BJ (cell line): ENCODE data around the gene CAMKK1. TPM values are rescaled to one million over a fixed set of nuclear protein-coding genes. Genes with fewer than 3 reads are reported as not detected.

Source experiments
- CTCF ChIA-PET: fragments of 350-600 bp; formaldehyde crosslinking; extraction: SDS; loops from one replicate; lab custom pipeline; 2021; ENCODE audit warnings: antibody characterized with exemption, inconsistent platforms; lab: Yijun Ruan, JAX
- POLR2A ChIA-PET: fragments of 300-600 bp; sonication (Branson Sonifier 250); formaldehyde crosslinking; extraction: SDS; loops from one replicate; lab custom pipeline; 2021; ENCODE audit warnings: antibody characterized with exemption; lab: Charles Lee
- DNase-seq: peaks from one replicate; pipeline ENCODE4 v3.0.0-alpha.2; 2011; ENCODE audit warnings: low read depth
- H3K27me3 ChIP-seq: 2 replicates; pipeline ENCODE4 v1.6.0; 2011; ENCODE audit warnings: low read length; ENCODE audit not compliant: control insufficient read depth, insufficient read depth
- H3K36me3 ChIP-seq: 2 replicates; pipeline ENCODE4 v1.5.1; 2011; ENCODE audit warnings: low read length; ENCODE audit not compliant: control insufficient read depth, insufficient read depth
- H3K4me3 ChIP-seq: 2 replicates; pipeline ENCODE4 v1.5.1; 2011; ENCODE audit warnings: low read depth, mild to moderate bottlenecking, control low read depth, low read length
- CTCF ChIP-seq: IDR thresholded peaks from 2 replicates; pipeline ENCODE4 v1.5.1; 2011; ENCODE audit warnings: low read depth, mild to moderate bottlenecking, control low read depth, inconsistent platforms, low read length, moderate library complexity; ENCODE audit not compliant: insufficient read depth
- polyA minus RNA-seq: library from RNA; depleted of rRNA, polyadenylated mRNA; stranded (reverse); fragments of >200 nt; gene quantifications from 2 replicates; pipeline ENCODE4 v1.2.3, GENCODE V29; 2011; rRNA and poly(A)+ RNA removed
- polyA plus RNA-seq: library from polyadenylated mRNA; depleted of rRNA; stranded (reverse); fragments of >200 nt; gene quantifications from 2 replicates; pipeline ENCODE4 v1.2.3, GENCODE V29; 2011; rRNA removed

The CAMKK1 gene
- polyA plus RNA-seq = 4.6 and 6.1 TPM in 2 replicates
- 5.9 and 7.0 TPM in 2 replicates for polyA minus RNA-seq

GRCh38 chr17:3893003-3893719 lies at the start of gene CAMKK1:
Gene CAMKK1 (minus strand): TSS chr17:3893053. CDS start chr17:3885687, 7,366 bp downstream.
- CTCF ChIA-PET = interaction anchor here (0.9 to 3.6 kb wide), 2 partner anchors 21 to 47 kb away, joined by 4 to 22 read pairs; partner anchors contain the start of gene NCBP3

GRCh38 chr17:3940965-3941698 lies 48.3 kb upstream of the CAMKK1 start:
- ChIA-PET POLR2A (no interaction called here), CTCF (no interaction called here)
- no peak for DNase-seq
- Histone ChIP-seq H3K36me3 (no peaks in the 10 kb centered on the region), H3K4me3 (no peak overlapping the region), H3K27me3 (no peaks in the 10 kb centered on the region)
- no peak for TF ChIP-seq CTCF

More at GRCh38 chr17:3893003-3893719, at the start of gene CAMKK1:
- POLR2A ChIA-PET = no interaction called here
- TF ChIP-seq CTCF = no peak
- Histone ChIP-seq H3K4me3 (peak within 1 kb of the TSS; percentile 54), H3K36me3 (no peaks in the 10 kb centered on the region), H3K27me3 (no peaks in the 10 kb centered on the region)
- no peak for DNase-seq

GRCh38 chr17:3937359-3937758 lies 44.5 kb upstream of the CAMKK1 start:
- Histone ChIP-seq H3K36me3 (no peaks in the 10 kb centered on the region), H3K27me3 (no peaks in the 10 kb centered on the region), H3K4me3 (no peak overlapping the region)
- no peak for TF ChIP-seq CTCF
- no peak for DNase-seq
- ChIA-PET POLR2A (no interaction called here), CTCF (no interaction called here)

GRCh38 chr17:3935825-3936355 lies 43.0 kb upstream of the CAMKK1 start:
- no peak for DNase-seq
- Histone ChIP-seq H3K36me3 (no peaks in the 10 kb centered on the region), H3K4me3 (no peak overlapping the region), H3K27me3 (no peaks in the 10 kb centered on the region)
- no peak for TF ChIP-seq CTCF
- ChIA-PET POLR2A (no interaction called here), CTCF (interaction anchor here (0.6 to 3.8 kb wide), 4 partner anchors 12 to 139 kb away, joined by 4 to 17 read pairs (median 6); no protein-coding TSS in a partner anchor)

GRCh38 chr17:3935140-3935542 lies 42.3 kb upstream of the CAMKK1 start:
- POLR2A ChIA-PET = no interaction called here

More at GRCh38 chr17:3935140-3935542, 42.3 kb upstream of the CAMKK1 start:
- Histone ChIP-seq H3K36me3 (no peaks in the 10 kb centered on the region), H3K4me3 (no peak overlapping the region), H3K27me3 (no peaks in the 10 kb centered on the region)
- peak; percentile 60 for TF ChIP-seq CTCF
- CTCF ChIA-PET = interaction anchor here (2.0 to 3.8 kb wide), 3 partner anchors 11 to 140 kb away, joined by 4 to 17 read pairs (median 6); no protein-coding TSS in a partner anchor
- no peak for DNase-seq
